H4 (cell line): ENCODE data around the gene CAND2. TPM values are rescaled to one million over a fixed set of nuclear protein-coding genes. Genes with fewer than 3 reads are reported as not detected.

ENCODE experiments used
- DNase-seq: peaks from one replicate; pipeline ENCODE4 v3.0.0-alpha.2; 2015; ENCODE audit warnings: low spot score
- total RNA-seq: library from RNA; depleted of rRNA; stranded (reverse); fragments of >200 nt; shearing (Covaris generic); gene quantifications from 2 replicates; pipeline ENCODE4 v1.2.3, GENCODE V29; 2014

Gene CAND2
- total RNA-seq, 1 experiment from 2014 or later = 0.72 TPM

DNA sequence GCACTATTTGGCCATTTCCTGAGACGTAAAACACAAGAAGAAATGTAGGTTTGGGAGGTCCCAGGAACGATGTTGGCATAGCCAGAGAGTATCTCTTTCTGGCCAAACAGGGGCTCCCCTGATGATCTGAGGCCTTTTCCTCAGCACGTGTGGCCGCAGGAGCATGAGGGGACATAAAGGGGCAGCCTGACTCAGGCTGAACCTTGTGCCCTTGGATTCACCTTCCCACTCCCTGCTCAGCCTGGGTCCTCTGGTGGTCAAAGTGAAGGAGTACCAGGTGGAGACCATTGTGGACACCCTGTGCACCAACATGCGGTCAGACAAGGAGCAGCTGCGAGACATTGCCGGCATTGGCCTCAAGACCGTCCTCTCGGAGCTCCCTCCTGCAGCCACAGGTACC lies 10.6 kb downstream of the CAND2 start:
- DNase-seq = no peak

DNA sequence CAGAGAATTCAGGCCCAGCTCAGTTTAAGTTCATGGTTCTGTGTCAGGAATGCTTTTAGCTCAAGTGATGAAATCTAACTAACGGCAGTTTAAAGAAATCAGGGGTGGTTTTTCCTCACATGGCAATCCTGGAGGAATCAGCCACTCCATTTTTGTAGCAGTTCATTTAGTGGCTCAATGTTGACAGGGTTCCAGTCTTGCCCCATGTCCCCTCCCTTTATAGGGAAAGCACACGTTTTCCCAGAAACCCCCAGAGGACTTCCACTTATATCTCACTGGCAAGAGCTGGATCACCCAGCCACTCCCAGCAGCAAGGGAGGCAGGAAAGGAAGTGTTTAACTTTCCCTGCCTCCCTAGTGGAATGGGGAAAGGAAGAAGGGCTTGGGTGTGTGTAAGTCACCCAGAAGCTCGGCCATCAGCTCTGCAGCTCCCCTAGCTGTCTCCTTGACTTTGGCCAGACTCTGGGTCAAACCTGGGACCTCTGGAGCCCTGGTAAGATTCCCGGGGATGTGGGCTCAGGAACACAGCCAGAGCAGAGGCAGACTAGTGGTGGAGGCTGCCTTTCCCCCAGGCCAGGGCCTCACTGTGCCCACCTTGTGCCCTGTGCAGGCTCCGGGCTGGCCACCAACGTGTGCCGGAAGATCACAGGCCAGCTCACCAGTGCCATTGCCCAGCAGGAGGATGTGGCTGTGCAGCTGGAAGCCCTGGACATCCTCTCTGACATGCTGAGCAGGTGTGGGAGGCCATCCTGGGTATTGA lies 11.3 kb downstream of the CAND2 start:
- DNase-seq = no peak

GRCh38 chr3:12808587-12808986 lies 12.1 kb downstream of the CAND2 start:
- no peak for DNase-seq

DNA sequence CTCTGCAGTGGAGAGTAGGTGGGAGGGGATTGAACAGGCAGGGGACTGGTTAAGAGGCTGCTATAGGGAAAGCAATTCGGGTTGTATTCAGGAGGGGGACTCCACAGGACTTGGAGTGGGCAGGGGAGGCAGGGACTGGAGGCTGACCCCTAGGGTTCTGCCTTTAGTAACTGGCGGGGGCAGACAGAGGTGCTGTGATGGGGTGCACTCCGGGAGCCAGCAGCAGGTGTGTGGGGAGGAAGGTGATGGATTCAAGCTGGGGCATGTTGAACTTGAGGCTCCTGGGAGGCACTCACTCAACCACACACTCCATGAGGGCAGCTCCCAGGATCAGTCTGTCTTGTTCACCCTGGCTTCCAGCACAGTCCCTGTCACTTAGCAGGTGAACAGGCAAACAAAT lies 12.5 kb downstream of the CAND2 start:
- DNase-seq = no peak

DNA sequence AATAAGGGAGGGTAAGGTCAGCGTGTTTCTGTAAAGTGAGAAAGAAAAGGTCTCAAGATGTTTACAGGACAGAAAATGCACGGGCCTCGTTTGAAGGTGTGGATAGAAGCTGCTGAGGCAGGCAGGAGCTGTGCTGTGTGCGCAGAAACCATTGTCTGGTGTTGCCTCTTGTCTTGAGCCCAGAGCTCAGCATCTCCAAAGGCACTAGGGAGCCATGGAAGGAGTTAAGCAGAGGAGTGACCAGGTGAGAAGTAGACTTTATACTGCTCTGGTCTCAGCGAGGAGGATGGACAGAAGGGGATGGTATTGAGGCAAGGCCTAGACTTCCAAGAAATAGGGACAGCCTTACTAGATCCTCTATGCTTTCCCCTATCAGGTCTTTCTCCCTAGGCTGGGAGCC lies 13.0 kb downstream of the CAND2 start:
- DNase-seq = no peak

- DNase-seq = peak; percentile 88
Measured at GRCh38 chr3:12810013-12810780, 13.7 kb downstream of the CAND2 start.

DNA sequence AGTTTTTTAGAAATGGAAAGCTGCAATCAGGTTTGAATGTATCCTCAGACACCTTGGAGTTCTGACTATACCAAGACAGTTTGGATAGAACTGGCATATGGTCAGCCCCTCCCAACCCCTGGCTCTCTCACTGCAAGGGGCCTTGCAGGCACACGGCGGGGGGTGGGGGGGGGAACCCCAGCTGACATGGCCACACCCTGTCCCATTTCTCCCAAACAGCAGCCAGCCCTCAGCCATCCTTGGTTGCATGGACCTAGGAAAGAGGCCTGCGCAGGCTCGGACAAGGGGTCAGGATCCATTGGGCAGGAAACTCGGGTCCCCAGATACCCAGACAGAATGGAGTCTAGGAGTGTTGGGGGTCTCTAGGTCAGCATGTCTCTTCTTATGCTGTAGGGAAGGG lies 14.5 kb downstream of the CAND2 start:
- no peak for DNase-seq

DNA sequence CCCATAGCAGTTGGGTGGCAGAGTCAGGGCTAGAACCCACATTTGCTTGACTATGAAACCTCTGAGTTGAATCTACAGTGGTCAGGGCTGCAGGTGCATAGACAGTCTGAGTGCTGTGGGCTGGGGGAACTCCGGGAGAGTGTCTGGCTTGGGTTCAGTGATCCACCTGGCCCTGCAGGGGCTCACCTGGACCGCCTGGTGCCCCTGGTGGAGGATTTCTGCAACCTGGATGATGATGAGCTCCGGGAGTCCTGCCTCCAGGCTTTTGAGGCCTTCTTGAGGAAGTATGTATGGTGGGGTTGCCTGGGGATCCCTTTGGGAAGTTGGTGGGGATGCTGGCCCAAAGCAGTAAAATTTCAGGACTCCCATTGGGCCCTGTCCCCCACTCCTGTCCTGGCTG lies 16.3 kb downstream of the CAND2 start:
- no peak for DNase-seq

DNA sequence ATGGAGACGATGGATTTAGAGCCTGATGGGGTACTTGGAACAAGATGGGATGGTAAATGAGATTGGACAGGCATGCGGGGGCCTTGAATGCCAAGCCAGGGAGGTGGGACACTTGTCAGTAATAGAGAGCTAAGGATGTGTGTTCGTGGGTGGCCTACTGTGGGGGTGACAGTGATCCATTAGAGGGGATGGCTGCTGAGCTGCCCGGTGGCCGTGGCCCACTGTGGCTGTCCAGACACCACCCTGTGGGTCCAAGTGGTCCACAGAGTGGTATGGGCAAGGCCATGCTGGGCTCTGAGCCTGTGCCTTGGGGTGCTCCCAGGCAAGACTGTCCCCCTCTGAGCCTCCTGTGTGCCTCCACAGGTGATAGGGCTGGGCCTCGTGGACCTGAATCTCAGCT lies 17.5 kb downstream of the CAND2 start:
- no peak for DNase-seq

DNA sequence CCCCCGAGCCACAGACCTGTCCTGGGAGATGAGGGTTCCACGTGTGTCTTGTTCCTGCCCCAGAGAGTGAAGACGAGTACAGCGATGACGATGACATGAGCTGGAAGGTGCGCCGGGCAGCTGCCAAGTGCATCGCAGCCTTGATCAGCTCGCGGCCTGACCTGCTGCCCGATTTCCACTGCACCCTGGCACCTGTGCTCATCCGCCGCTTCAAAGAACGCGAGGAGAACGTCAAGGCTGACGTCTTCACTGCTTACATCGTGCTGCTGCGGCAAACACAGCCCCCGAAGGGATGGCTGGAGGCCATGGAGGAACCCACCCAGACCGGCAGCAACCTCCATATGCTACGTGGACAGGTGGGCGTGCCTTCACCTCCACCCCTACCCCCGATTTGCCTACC lies 18.6 kb downstream of the CAND2 start:
- DNase-seq = no peak

GRCh38 chr3:12815719-12816118 lies 19.2 kb downstream of the CAND2 start:
- DNase-seq = no peak

DNA sequence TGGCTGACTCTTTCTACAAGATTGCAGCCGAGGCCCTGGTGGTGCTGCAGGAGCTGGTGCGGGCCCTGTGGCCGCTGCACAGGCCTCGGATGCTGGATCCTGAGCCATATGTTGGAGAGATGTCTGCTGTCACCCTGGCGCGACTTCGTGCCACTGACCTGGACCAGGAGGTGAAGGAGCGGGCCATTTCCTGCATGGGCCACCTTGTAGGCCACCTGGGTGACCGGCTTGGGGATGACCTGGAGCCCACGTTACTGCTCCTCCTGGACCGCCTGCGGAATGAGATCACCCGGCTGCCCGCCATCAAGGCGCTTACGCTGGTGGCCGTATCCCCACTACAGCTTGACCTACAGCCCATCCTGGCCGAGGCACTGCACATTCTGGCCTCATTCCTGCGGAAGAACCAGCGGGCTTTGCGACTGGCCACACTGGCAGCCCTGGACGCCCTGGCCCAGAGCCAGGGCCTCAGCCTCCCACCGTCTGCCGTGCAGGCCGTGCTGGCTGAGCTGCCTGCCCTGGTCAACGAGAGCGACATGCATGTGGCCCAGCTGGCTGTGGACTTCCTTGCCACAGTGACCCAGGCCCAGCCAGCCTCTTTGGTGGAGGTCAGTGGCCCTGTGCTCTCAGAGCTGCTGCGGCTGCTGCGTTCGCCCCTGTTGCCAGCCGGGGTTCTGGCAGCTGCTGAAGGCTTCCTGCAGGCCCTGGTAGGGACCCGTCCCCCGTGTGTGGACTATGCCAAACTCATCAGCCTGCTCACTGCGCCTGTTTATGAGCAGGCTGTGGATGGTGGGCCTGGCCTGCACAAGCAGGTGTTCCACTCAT lies 20.3 kb downstream of the CAND2 start:
- DNase-seq = no peak

GRCh38 chr3:12817343-12817710 lies 20.8 kb downstream of the CAND2 start:
- no peak for DNase-seq

- DNase-seq = no peak
Measured at GRCh38 chr3:12818273-12818672, 21.8 kb downstream of the CAND2 start.

GRCh38 chr3:12818773-12819172 lies 22.3 kb downstream of the CAND2 start:
- no peak for DNase-seq

DNA sequence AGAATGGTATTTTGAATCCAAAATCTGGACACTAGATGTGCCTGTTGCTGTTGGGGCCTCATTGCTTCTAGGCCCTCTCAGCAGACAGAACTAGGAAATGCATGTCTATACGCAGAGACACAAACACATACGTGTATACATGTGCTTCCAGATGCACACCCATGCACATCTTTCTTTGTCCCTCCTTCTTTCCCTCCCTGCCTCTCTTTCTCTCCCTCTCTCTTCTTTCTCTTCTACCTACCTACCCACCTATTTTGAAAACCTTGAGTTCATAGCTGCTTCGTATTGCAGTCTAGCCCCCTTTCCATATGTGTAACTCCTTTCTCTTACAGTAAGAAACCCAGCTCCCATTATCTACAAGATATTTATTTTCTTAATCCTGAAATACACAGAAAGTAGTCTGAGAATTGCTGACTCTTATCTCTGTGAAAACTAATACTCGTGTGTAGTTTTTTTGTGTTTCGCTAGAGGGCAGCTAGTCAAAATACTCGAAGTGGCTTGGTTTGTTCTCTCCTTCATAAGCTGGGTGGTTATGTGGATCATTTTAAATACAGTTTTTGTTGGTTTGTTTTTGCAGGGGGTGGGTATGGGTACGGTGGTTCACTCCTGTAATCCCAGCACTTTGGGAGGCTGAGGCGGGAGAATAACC lies 26.4 kb downstream of the CAND2 start:
- DNase-seq = peak; percentile 45

DNA sequence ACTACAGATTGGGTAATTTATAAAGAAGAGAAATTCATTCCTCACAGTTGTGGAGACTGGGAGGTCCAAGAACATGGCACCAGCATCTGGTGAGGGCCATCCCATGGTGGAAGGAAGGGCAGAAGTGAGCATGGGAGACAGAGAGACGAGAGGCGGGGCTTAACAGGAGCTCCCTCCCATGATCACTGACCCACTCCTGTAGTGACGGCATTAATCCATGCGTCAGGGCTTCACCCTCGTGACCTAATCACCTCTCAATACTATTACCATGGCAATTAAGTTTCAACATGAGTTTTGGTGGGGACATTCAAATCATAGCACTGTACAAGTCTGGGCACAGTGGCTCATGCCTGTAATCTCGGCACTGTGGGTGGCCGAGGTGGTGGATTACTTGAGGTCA lies 27.8 kb downstream of the CAND2 start:
- no peak for DNase-seq

DNA sequence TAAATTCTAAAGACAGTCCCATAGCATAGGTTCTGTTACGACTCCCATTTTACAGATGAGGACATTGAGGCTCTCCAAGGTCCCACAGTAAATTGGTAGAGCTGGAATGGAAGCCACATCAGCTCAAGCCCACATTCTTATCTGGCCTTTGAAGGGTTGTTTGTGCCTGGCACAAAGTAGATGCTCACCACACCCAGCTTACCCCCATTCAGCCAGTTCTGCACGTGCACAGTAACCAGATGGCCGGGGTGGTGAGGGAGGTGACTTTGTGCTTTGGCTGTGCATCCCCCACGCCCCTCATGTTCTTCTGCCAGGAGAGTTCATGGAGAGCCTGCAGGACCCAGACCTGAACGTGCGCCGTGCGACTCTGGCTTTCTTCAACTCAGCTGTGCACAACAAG lies 28.7 kb downstream of the CAND2 start:
- DNase-seq = no peak

DNA sequence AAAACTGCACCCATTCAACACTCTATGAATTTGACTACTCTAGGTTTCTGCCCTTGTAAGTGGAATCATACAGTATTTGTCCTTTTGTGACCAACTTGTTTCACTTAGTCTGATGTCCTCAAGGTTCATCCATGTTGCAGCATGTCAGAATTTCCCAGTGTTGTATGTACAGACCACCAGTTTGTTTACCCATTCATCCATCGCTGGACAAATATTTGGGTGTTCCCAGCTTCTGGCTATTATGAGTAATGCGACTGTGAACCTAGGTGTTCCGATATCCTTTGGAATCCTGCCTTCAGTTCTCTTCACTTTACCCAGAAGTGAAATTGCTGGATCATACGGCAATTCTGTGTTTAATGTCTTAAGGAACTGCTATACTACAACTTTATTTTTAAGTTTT lies 32.3 kb downstream of the CAND2 start:
- no peak for DNase-seq

DNA sequence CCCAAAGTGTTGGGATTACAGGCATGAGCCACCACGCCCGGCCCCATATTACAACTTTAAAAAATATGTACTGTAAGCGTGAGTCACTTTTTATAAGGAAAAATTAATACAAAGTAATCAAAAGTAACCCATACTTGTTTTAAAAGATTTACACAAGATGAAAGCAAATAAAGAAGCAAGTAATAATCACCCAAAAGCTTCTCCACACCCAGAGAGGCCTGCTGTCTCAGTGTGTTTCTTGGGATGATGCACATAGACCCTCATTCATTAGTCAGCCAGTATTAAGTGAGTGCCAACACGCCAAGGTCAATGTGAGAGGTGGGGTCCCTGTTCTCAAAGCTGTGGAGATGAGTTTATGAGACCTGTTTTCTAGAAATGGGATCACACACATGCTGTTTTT lies 32.9 kb downstream of the CAND2 start:
- no peak for DNase-seq

DNA sequence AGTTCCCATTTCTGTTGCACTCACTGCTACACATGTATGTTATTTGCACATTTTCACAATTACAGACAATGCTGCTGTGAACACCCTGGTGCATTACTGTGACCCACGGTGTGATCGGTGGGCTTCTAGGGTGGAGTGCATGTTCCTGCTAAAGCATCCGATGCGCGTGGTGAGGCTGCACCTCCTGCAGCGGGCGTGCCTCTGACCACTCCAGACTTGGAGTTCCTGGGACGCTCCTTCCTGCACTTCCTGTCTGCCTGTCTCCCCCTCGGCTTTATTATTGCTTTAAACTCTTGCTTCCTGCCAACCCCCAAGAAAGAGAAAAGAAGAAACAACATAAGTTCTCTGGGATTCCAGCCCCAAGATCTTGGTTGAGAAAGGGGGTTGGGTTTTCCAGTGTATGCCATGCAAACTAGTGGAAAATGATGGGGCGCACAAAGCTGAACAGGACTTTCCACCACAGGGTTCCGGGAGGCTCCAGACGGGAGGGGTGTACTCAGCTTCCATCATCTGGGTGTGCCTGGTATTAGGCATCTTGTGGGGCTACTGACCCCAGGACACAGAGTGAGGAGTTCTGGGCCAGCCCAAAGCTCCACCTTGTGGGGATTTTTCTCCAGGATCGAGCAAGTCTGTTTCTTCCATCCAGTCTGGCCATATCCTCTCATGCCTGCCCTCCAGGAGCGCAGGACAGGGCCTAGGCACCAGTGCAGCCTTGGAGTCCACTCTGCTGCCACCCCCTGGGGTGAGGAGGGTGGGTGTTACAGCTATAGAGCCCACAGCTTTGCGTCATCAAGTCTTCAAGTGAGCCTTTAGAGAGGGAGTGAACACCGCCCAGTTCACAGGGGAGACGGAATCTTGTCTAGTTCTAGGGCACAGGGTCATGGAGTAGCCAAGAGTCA lies 33.7 kb downstream of the CAND2 start:
- DNase-seq = no peak
